DMS53 (cell line): Measurements from ENCODE around the gene RASAL2.
"Not testable (repeated sequence)": the region's sequence is repeated elsewhere in the genome, so short reads cannot be mapped to it uniquely, and the experiment has no call there.

Experiments
- DNase-seq: peaks from one replicate; lab custom pipeline; 2025; lab: John Stamatoyannopoulos, UW

RASAL2 gene

DNA sequence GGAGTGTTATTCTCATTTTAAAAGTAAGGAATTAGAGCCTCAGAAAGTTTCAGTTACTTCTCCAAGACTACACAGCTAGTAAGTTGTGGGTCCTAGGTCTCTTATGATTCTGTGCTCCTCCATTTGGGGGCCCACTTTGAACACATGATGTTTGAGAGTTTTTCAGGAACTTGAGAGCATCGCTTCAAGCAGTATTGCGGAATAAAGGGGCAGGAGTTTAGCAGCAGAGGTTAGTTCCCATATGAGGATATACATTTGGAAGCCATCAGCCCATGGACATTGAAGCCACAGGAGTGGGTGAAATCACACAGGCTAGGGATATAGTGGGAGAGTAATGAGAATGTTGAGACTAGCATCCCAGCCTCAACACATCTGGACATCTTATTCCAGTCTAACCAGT is 143.2 kb downstream of the RASAL2 start:
- no peak for DNase-seq

GRCh38 chr1:178238722-178239510 is 145.0 kb downstream of the RASAL2 start:
- DNase-seq = peak; percentile 82

- DNase-seq = peak; percentile 56
Observed at GRCh38 chr1:178241057-178241456, 147.2 kb downstream of the RASAL2 start.

DNA sequence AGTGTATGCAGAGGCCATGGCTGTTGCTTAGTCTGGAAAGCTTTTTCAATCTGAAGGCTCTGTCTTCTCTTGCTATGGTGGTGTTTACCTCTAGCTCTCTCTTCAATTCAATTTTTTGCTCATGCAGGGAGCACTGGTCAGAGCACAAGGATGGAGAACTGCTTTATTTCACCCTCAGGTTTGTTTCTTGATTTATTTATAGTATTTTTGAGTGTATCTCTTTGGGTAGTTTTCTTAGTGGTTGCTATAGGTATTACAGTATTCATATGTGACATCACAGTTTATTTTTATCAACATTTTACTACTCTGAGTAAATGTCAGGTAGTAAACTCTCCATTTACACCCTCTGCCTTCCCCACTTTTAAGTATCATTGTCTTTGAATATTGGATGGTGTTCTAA is 147.9 kb downstream of the RASAL2 start:
- DNase-seq = peak; percentile 36

DNA sequence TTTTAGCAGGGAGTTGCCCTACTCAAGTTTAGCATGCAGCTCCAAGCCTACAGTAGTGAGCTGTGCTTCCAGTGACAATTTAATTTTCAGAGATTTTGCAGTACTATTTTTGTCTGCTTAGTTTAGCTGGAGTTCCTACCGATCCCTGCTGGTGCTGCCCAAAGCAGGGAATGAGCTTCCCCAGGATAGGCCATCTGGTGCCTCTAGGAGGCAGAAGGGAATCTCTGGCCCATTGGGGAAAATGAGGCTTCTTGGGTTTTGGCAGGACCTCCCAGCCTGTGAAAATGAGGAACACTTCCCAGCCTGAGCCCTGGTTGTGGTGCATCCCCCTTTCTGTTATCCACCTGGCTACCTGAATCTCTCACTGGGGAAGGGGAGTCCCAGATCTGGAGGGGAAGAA is 149.2 kb downstream of the RASAL2 start:
- DNase-seq = no peak

DNA sequence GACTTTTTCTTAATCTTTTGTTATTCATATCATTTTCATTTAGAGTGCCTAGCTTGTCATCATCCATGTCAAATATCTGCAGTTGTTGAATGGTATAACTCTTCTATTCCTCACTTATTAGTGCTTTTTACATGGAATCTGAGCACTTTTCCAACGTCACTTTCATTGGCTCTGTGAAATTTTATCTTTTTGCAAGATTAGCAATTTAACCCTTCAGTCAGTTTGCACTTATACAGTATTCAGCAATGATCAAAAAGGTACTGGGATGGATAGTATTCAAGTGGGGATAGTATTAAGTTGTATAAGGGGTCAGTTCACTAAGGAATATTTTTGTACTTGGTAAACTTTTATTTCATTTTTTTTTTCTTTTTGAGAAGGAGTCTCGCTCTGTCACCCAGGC is 150.0 kb downstream of the RASAL2 start:
- DNase-seq = no peak

DNA sequence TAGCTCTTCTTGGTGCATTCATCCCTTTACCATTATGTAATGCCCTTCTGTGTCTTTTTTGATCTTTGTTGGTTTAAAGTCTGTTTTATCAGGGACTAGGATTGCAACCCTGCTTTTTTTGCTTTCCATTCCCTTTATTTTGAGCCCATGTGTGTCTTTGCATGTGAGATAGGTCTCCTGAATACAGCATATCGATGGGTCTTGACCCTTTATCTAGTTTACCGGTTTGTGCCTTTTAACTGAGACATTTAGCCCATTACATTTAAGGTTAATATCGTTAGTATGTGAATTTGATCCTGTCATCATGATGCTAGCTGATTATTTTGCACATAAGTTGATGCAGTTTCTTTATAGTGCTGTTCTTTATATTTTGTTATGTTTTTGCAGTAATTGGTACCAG is 154.4 kb downstream of the RASAL2 start:
- DNase-seq = not testable (repeated sequence)

GRCh38 chr1:178253581-178253980 is 159.7 kb downstream of the RASAL2 start:
- not testable (repeated sequence) for DNase-seq

GRCh38 chr1:178254433-178254832 is 160.5 kb downstream of the RASAL2 start:
- no peak for DNase-seq

- DNase-seq = no peak
Observed at GRCh38 chr1:178258536-178258935, 164.6 kb downstream of the RASAL2 start.

DNA sequence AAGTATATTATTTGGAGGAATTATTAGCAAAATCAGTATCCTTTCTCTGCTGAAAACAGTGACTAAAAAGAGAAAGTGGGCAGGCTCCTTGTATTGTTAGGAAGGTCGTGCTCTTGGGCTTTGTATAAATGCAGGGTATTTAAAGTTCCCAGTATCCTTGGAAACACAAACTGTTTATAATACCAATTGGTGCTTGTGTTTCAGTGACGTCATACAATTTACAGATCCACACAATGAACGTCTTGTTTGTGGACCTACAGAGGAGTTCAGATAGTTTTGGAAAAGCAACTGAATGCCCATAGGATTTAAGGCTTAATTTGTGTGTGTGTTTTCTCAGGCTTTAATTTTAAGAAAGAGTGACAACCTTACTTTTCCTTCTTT is 168.2 kb downstream of the RASAL2 start:
- peak; percentile 82 for DNase-seq

GRCh38 chr1:178263341-178263740 is 169.4 kb downstream of the RASAL2 start:
- peak; percentile 5 for DNase-seq

GRCh38 chr1:178266113-178266512 is 172.2 kb downstream of the RASAL2 start:
- DNase-seq = no peak

- no peak for DNase-seq
Observed at GRCh38 chr1:178266619-178267066, 172.7 kb downstream of the RASAL2 start.

GRCh38 chr1:178267646-178268094 is 173.8 kb downstream of the RASAL2 start:
- no peak for DNase-seq

DNA sequence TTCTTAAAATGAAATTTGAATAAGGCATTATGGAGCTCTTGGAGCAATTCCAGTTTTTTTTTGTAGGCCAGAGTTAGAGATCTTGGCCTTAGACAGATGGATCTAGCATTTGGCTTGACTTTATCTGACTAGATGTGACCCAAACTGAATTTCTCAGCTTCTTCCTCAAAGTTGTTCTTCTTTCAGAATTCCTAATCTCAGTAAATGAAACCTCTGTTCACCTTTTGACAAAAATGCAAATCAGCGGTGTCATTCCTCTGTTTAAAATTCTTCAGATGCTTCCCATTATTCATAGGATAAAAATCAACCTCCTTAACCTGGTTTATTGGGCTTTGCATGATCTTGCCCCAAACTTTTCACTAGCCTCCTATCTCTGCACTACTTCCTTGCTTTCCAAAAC is 177.6 kb downstream of the RASAL2 start:
- no peak for DNase-seq

DNA sequence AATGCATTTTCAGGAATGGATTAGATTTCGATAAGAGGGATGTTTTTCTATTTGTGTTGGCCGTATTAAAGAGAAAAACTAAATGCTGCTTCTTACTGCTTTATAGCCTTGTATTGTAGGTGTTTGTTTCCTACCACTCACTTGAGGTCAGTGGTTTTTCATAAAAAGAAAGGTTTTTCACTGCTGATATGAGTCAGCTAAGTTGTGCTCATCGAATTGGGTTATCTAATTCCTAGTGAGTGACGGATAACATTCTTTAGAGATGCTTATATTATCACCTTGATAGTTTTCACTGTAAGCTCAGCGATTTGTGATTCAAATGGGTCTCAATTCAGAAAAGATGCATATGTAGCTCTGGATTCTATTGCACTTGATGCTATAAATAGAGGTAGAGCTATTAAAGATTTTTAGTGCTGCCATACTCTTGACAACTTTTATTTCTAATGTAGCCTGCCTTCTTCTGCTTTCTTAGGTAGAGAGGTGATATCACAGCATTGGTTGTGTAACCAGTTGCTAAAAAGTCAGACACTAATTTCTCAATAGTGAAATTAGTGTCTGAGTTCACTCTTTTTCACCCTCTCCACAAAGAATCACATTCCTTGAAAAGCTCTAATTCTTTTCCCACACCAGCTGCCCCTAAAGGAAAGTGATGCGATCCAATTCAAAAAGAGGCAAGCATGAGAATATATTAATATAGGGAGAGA is 180.0 kb downstream of the RASAL2 start:
- no peak for DNase-seq

GRCh38 chr1:178275049-178275448 is 181.1 kb downstream of the RASAL2 start:
- no peak for DNase-seq

DNA sequence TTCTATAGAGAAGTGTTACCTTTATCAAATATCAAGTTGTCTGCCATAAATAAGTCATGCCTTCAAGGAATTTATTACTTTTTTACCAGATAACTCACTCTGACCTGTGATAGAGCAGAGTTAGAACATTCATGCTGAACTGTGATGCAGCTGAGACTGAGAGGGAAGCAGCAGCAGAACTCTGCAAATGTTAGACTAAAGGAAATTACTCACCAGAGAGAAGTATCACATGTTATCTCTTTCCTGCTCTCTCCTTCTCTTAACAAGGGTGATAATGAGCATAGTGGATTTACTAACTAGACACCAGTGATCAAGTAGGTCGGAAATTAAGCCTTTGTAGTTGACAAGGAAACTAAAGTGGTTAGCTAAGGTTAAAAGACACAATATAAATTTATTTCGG is 181.6 kb downstream of the RASAL2 start:
- DNase-seq = no peak

- no peak for DNase-seq
Observed at GRCh38 chr1:178277793-178278530, 184.1 kb downstream of the RASAL2 start.

DNA sequence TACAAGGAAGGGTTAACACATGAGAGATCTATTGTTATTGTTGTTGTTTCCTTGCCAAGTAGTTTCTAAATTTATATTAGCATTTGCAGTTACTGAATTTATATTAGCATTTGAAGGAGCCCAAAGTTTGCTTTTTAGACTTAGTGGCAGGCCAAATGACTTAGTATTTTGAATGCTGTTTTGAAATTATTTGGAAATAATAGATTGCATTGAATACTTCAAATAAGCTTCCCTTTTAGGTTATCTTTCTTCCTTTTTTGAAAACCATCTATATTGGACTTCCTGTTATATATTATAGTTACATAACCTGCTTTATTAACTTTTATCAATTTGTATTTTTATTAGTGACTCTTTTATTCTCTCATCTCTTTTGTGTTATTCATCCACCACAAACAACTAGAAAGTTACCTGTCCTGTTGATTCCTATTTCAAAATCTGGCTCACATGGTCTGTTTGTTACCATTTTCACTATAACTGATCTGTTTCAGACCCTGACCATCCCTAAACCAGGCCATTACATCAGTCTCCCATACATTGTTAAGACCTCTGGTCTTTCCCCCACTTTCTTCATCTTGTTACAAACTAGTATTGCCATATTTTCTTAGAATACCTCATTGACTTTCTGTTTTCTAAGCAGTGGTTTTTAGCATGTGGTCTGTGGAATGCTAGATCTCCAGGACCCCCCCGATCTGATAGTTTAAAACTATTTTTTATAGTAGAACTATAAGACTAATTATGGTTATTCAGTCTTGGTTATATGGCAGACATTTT is 185.2 kb downstream of the RASAL2 start:
- DNase-seq = no peak

DNA sequence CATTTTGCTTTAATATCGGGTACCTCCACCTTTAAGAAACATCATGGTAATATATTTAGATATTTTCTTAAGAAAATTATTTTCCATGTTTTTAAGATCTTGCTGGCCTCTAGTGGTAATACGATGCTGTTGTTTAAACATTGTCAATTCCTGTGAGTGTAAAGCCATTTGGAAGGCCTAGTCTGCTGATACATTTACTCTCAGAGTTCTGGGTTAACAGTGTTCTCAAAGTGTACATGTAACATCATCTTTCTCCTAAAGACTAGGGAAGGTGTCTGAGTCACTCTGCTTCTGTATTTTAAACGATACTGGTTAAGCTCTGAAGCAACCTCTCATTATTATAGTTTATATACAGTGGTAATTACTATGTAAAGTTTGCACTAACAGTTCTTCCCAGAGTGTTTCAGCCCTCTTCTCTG is 189.1 kb downstream of the RASAL2 start:
- peak; percentile 49 for DNase-seq
